UCSD-AML1 (cell line): ENCODE results near the gene PLPP6.

Experiments used
- DNase-seq: peaks from one replicate; lab custom pipeline; 2025; ENCODE audit not compliant: unreplicated experiment; lab: John Stamatoyannopoulos, UW

Gene PLPP6

DNA sequence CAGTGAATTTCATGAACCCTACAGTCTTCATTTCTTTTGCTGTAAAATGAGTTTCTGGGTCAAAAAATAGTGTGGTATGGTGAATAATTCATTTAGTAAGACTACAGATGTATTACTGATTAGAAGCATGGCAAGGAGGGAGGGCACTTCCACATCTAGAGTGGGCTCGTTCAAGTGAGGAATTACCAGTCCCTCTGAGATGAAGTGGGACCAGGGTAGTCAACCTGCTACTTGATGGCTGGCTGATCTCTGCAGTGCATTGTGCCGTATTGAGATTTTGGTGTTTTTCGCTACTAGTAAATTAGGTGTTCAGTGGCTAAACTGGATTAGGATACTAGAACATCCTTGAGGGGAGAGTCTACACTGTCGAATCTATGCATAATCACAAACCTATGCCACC, 28.1 kb downstream of the PLPP6 start:
- no peak for DNase-seq

DNA sequence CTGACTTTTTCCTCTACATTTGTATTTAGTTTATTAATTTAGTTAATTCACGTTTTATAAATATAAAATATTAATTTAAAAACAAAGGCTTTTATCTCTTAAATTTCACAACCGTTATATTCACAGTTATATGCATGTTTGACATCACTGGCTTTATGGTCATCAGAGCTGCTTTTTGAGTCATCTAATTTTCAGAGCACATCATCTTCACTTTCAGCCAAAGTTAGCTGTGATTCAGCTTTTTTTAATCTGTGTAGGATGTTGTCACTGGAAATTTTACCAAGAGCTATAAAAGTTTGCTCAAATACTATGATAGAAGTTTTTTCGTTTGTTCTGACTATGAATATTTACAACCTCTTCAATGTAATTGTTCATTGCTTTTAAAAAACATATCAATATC, 29.7 kb downstream of the PLPP6 start:
- DNase-seq, result no peak

DNA sequence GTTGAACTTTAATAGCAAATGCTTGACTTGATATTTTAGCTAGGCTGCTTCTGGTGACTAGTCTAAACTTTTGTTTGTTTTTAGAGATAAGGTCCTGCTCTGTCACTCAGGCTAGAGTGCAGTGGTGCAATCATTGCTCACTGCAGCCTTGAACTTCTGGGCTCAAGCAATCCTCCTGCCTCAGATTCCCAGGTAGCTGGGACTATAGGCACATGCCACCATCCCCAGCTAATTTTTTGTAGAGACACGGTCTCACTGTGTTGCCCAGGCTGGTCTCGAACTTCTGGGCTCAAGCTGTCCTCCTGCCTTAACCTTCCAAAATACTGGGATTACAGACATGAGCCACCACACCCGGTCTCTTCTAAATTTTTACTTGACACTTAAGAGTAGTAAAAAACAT, 38.0 kb downstream of the PLPP6 start:
- no peak for DNase-seq

DNA sequence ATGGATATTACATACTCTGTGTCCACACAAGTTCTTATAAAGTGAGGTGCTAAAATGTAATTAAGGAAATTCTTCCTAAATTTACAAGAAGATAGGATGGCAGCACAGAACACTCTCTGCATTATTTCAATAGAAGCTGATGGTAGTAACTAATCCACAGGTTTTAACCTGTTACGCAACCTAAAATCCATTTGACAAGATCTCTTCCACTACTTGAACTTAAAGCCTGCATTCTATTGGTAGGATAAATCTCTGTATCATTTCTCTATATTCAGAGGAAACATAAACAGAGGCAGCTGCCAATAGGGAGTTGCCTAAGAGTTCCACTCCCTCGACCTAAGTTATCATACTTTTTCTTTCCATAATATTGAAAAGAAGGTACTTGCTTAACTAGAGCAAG, 38.8 kb downstream of the PLPP6 start:
- DNase-seq, result no peak

DNA sequence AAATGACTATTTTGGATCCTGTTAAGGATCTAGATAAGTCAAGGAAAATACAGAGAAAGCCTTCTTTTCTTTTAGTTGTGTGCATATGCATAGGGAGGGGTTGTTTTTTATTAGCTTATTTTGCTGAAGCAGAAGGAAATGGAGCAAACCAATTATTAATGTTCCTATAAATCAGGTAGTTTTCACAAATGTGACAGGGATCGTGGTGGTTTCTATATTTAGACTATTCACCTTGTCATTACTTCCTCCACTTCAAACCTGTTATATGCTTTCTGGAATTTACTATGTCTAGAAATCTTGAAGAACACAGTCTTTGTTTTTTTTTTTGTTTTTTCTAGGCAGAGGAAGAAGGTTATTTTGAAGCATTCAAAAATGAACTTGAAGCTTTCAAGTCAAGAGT, 39.4 kb downstream of the PLPP6 start:
- no peak for DNase-seq

DNA sequence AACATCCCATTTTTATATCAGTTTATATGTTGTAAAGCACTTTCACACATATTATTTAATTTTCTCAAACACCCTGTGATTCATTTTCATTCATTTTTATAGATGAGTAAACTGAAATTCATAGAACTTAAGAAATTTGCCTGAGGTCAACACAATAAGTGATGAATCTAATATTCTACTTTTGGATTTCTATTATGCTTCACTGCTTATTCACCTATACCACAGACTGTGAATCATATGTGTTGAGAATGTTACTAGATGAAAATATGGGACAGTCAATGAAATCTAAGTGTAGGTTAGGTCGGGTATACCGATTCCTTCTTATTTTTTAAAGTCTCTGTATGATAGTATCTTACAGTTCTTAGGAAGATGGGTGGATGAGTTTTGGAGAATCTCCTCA, 42.0 kb downstream of the PLPP6 start:
- DNase-seq, result no peak

DNA sequence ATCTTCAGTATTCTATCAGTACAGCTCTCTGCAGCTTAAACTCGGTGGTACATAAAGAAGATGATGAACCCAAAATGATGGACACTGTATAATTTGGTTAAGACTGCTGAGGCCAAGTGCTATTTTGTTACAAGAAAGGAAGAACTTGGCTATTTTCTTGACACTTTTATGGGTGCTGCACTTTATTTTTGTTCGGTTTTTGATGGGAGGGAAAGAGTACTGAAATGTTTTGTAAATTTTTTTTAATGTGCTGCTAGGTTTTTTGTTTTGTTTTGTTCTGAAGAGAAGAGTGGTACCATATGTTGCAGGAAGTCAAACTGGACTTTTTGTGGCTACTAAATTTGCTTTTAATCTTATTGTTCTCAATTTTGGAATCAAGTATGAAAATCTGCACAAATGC, 43.9 kb downstream of the PLPP6 start:
- no peak for DNase-seq

DNA sequence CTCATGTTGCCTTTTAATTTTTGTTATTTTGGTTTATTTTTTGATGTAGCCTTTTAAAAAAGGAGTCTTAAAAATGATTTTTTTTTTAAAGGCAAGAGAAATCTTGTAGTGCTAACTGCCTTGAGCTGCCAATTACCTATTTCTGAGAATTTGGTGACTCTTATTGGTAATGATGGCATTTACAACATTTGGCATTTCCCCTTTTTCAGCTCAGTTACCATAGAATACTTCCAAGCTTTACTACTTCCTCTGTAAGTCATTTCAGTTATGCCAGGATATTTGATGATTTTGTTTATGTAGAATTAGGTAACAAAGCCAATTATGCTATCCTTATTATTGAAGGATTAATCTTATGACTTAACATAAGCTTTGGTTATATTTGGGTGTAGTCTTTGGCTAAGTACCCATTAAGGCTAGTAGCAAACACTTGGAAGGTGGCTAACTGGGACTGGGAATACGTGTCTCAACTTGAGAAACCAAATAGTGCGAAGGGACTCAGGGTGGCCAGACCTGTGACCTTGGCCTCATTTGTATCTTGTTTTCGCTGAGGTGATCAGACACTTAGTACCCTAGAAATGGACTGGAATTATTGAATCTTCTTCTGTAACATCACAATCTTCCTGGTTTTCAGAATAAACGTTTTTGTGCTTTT, 45.0 kb downstream of the PLPP6 start:
- DNase-seq, result no peak

DNA sequence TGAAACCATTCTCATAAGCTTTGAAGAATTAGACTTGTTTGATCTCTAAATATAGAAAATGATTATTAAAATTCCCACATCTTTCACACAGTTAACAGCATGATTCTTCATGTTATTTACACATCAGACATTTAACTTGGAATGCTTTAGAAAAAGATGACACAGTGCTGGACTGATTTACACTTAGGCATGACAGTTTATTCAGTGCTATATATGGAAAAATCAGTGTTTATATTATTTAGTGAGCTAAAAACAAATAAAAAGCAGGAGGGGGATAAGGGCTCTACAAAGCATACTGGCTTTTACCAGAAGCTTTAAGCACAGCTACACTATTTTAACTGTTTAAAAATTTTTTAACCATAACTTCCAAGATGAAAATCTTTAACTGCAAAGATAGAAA, 47.3 kb downstream of the PLPP6 start:
- no peak for DNase-seq

DNA sequence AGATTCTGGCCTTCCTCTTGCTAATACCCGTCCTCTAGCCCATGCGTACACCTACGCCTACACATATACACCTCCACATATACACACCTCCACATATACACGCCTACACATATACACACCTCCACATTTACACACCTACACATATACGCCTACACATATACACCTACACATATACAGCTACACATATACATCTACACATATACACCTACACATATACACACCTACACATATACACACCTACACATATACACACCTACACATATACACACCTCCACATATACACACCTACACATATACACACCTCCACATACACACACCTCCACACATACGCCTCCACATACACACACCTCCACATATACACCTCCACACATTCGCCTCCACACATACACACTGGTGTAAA, 51.8 kb downstream of the PLPP6 start:
- DNase-seq, result no peak

DNA sequence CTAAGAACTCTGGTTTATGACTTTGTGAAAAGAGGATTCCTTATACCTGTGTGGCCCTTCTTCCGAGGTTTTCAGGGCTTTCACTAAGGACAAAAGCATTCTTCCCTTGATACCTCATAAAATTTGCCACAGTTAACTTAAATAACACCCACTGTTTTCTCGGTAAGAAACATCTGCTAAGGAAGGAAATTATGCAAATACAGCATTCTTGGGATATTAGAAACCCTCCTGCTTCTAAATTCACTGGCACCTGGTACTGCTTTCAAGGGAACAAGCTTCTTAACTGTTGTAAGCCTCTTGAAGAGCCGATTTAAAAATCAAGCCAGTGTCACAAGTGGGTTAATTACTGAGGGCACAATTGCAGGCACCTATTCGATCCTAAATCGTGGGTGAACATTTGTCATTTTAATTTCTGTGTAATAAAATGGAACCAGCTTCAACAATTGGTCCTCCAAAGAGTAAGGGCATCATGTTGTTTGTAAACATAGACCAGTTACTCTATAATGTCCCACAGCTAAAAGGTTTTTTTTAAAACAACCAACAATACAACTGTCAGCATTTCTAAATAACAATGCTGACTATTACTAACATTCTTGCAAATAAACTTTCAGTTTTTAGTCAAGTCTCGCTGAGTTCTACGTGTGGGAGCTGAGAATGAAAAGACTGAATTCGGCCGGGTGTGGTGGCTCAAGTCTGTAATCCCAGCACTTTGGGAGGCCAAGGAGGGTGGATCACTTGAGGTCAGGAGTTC, 52.3 kb downstream of the PLPP6 start:
- no peak for DNase-seq
